Islet of Langerhans (tissue), 1 donor: Measurements from ENCODE around the gene ACCS.
A peak's percentile ranks its signal among the peaks of the same experiment; 100 is the strongest.

Experiments used
- FAIRE-seq: peaks from one replicate; lab custom pipeline; 2011; peaks lifted over from hg19 to GRCh38; lab: Jason Lieb, UNC

The ACCS gene

GRCh38 chr11:44043157-44043556, 22.9 kb upstream of the ACCS start:
- FAIRE-seq: no peak

DNA sequence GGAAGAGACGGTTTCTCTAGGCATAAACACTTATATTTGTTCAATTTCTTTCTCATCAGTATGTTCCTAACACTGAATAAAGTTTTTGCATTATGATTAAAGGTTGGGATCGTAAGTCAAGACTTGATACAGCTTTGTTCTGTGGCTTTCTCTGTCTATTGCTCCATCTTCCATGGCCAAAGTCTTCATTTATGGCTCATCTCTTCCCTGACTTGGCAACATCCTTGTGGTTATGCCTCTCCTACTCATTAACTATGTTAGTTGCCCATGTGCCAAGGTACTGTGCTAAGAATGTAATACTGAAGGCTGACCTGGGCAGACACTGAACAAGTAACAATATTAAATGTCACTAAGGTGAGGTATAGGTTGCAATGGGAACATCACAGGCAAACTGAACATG, 19.9 kb upstream of the ACCS start:
- no peak for FAIRE-seq

DNA sequence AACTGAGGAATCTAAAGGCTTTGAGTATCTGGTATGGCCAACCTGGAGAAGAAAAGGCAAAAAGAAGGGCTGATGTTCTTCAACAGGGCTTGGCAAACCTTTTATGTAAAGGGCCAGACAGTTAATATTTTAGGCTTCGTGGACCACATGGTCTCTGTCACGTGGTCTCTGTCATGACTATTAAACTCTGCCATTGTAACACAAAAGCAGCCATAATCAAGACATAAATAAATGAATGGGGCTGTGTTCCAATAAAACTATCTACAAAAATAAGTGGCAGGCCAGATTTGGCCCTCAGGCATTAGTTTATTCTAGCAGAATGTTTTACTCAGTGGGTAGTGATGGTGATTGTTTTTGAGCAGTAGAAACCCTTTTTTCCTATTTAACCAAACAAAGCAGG, 18.8 kb upstream of the ACCS start:
- FAIRE-seq: no peak

DNA sequence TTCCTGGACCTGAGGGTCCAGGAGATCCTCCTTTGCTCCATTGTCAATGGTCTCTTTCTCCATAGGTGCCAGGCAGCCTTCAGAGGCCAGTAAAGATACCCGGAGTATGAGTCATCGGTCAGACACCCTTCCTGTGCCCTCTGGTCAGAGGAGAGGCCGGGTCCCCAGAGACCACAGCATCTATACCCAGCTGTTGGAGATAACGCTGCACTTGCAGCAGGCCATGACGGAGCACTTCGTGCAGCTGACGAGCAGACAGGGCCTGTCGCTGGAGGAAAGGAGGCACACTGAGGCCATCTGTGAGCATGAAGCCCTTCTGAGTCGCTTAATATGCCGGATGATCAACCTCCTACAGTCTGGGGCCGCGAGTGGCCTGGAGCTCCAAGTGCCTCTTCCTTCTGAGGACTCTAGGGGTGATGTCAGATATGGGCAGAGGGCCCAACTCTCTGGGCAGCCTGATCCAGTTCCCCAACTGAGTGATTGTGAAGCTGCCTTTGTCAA, 18.1 kb upstream of the ACCS start, which contains the start of gene ACCSL:
Gene ACCSL, plus strand, starts transcription at position 51 of the 501 bp plus-strand sequence. Its CDS starts 56 bp downstream, at position 107.
- FAIRE-seq: no peak

GRCh38 chr11:44049832-44050231, 16.2 kb upstream of the ACCS start:
- FAIRE-seq: no peak

DNA sequence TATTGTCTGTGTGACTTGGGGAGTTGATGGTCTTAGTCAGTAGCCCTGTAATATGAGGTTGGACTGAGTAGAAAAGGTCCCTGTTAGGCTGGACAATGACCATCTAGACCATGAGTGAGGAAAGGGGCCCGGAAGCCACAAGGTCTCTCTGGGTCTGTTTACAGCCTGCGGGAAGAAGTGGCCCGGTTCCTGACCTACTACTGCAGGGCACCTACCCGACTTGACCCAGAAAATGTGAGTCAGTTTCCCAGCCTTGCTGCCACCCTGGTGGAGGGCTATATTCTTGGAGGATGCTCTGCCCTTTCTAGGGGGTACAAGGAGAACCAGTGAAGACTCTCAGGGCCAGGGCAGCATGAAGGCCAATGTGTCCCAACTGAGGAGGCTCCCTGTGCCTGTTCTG, 14.9 kb upstream of the ACCS start:
- FAIRE-seq: no peak

- no peak for FAIRE-seq
Measured at GRCh38 chr11:44057340-44057739, 8.7 kb upstream of the ACCS start.

DNA sequence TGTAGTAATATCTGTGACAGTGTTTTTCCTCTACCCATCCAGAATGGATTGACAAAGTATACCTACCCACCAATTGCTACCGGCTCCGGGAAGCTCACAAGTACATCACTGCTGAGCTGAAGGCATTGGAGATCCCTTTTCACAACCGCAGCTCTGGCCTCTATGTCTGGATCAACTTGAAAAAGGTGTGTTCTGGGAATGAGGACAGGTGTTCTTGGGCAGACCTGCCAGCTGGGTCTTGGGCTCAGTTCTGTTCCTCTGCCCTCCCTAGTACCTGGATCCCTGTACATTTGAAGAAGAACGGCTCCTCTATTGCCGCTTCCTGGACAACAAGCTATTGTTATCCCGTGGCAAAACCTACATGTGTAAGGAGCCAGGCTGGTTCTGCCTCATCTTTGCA, 7.8 kb upstream of the ACCS start:
- FAIRE-seq: no peak

- FAIRE-seq: peak; percentile 36
Measured at GRCh38 chr11:44065161-44065661, 859 bp upstream of the ACCS start.

DNA sequence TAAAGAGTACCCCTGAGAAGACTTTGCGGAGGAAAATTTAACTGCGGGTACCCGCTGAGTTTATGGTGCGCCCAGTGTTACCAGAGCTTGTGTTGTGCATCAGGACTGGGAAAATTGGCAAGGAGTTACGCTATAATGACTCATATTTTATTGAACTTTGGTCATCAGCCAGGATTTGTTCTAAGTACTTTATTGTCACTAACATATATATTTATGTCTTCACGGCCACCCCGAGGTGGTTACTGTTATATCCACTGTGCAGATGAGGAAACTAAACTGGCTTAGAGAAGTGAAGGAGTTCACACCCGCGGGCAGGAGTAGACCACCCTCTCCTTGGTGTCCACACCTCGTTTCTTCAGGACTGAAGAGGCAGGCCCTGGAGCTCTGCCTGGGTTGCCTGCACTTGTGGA, 667 bp downstream of the ACCS start:
- peak; percentile 61 for FAIRE-seq

DNA sequence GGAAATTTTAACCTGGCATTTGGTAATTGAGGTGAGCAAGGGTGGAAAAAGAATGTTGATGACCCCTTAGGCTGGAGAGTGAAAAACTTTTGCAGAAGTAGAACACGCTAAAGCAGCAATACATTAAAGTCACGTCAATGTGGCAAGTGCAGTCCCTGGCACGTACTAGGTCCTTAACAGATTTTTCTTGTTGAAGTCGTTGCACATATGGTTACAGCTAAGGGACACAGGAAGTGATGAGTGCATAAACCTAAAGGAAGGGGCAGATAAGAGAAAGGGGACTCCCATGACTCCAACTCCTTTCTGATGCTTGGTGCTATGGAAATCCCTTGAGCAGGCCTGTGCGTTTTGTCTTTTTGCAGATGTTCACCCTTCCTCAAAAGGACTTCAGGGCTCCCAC, 1.2 kb downstream of the ACCS start:
- no peak for FAIRE-seq

GRCh38 chr11:44068180-44068579, 2.1 kb downstream of the ACCS start:
- no peak for FAIRE-seq

DNA sequence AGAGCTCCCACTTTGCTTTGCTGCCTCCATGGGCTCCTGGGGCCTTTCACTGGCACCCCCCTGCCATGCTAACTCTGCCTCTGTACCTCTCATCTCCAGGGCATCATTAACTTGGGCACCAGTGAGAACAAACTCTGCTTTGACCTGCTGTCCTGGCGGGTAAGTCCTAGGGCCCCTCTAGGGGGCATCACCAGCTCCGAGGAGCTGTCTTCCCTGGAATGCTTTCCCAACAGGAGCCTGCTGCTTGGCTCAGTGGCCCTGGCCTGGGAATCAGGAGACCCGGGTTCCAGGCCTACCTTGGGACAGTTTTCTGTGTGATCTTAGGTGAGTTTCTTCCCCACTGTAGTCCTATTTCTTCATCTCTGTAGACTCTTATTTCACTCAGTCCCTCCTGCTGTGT, 5.1 kb downstream of the ACCS start:
- FAIRE-seq: no peak

DNA sequence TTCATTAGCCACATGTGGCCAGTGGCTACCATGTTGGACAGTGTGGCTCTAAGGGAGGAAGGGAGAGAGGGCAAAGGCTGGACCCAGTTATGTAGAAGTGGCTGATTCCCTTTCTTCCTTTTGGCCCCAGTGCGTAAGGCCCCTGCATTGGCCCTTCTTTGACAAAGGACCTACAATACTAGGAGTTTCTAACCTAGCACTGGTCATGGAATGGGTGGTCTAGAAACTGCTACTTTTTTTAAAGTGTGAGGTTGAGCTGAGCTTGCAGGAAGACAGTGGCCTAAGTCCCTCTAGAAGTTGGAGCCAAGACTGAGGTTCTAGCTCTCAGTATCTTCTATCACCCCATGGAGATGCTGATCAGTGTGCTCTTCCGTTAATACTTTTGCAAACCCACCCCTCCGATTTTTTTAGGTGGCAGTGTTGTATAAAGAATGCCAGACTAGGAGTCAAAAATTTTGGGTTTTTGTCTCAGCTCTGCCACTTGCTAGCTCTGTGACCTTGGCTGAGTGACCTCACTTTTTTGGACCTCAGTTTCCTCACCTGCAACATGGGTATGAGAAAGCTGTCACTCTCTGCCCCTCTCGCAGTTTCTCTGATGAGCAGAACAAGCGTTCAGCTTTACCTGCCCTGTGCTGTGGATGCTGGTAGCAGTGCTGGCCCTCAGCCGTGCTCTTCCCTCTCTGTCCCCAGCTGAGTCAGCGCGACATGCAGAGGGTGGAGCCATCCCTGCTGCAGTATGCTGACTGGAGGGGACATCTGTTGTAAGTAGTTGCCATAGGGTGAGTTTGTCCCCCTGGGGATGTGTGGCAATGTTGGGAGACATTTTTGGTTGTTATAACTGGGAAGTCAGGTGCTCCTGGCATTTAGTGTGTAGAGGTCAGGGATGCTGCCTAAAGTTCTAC, 6.9 kb downstream of the ACCS start:
- FAIRE-seq: no peak

DNA sequence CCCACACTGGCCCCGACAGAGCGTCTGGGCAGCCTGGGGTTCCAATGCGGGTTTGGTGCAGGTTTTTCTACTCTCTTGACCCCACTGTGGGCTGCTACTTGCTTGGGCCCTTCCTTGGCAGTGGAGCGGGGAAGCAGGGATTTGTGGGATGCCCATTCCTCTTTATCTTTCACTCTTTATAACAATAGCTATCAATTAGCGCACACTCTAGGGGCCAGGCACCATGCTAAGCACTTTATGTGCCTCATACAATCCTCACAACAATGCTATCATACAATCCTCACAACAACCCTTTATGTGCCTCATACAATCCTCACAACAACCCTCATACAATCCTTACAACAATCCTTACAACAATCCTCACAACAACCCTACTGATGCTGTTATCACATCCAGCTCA, 12.7 kb downstream of the ACCS start:
- no peak for FAIRE-seq

GRCh38 chr11:44079376-44079775, 13.3 kb downstream of the ACCS start:
- no peak for FAIRE-seq

- no peak for FAIRE-seq
Measured at GRCh38 chr11:44080951-44081350, 14.9 kb downstream of the ACCS start.

DNA sequence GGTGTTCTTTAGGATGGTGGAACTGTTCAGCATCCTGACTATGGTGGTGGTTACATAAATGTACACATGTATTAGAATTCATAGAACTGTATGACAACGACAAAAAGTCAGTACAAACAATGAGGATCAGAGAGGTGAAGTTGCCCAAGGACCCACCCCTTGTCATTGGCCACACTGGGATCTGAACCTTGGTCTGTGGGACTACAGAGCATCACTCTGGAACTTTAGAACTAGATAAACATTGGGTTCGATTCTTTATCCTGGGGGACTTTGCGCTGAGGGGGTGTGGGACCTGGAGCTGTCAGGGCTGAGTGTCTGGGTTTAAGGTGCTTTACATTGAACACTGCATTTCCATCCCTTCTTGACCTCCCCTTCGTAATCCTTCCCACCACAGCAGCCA, 16.6 kb downstream of the ACCS start:
- no peak for FAIRE-seq

GRCh38 chr11:44083433-44083832, 17.4 kb downstream of the ACCS start:
- no peak for FAIRE-seq

- no peak for FAIRE-seq
Measured at GRCh38 chr11:44083906-44084305, 17.8 kb downstream of the ACCS start.

DNA sequence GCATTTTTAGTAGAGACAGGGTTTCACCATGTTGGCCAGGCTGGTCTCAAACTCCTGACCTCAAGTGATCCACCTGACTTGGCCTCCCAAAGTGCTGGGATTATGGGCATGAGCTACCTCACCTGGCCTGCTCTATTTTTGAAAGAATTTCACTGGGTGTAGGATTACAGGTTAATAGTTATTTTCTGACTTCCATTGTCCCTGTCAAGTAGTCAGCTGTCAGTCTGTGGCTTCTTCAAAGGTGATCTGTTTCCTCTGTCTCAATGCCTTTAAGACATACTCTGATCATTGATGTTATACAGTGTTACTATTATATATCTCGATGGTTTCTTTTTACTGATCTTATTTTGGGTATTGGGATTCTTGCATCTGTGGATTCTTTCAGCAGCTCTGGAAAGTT, 19.3 kb downstream of the ACCS start:
- FAIRE-seq: no peak

DNA sequence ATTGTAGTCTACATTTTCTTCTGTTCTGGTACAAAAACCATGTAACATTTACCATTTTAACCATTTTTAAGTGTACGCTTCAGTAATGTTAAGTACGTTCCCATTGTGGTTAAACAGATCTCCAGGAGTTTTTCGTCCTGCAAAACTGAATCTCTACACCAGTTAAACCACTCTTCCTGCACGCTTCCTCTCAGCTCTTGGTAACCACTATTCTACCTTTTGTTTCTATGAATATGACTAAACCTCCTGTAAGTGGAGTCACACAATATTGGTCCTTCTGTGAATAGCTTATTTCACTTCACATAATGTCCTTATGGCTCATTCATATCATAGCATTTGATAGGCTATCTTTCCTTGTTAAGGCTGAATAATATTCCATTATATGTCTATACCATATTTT, 22.3 kb downstream of the ACCS start:
- no peak for FAIRE-seq

- FAIRE-seq: no peak
Measured at GRCh38 chr11:44088871-44089270, 22.8 kb downstream of the ACCS start.

GRCh38 chr11:44090539-44090938, 24.5 kb downstream of the ACCS start:
- FAIRE-seq: no peak
